Thymus (tissue), 11 donors: ENCODE results near the gene ZNF320. TPM values are rescaled to one million over a fixed set of nuclear protein-coding genes. Genes with fewer than 3 reads are reported as not detected.
A peak's percentile ranks its signal among the peaks of the same experiment; 100 is the strongest.
"Not testable (repeated sequence)": the region's sequence is repeated elsewhere in the genome, so short reads cannot be mapped to it uniquely, and the experiment has no call there.

Experiments
- DNase-seq, 9 donors: peaks; one replicate each; pipeline ENCODE4 v3.0.0-alpha.2; 2013; ENCODE audit warnings: low spot score in 9 of 9, low read depth in 6 of 9, missing footprints in 1 of 9
- H3K27ac ChIP-seq, 2 donors: one replicate each; pipeline ENCODE4 v1.5.1; 2013; ENCODE audit warnings: control low read depth in 1 of 2, low read depth in 1 of 2, low read length in 1 of 2, mild to moderate bottlenecking in 1 of 2, moderate library complexity in 1 of 2
- H3K27me3 ChIP-seq, 2 donors: one replicate each; pipeline ENCODE4 v1.5.1; 2013; ENCODE audit warnings: low read length in 1 of 2; ENCODE audit not compliant: control insufficient read depth in 2 of 2, insufficient read depth in 1 of 2
- H3K36me3 ChIP-seq, 2 donors: one replicate each; pipeline ENCODE4 v1.5.1; 2013; ENCODE audit warnings: low read length in 1 of 2, mild to moderate bottlenecking in 1 of 2, moderate library complexity in 1 of 2; ENCODE audit not compliant: control insufficient read depth in 2 of 2, insufficient read depth in 2 of 2
- H3K4me1 ChIP-seq, 2 donors: one replicate each; pipeline ENCODE4 v1.5.1; 2013; ENCODE audit warnings: low read length in 2 of 2; ENCODE audit not compliant: control insufficient read depth in 2 of 2, insufficient read depth in 2 of 2
- H3K4me3 ChIP-seq, 2 donors: one replicate each; pipeline ENCODE4 v1.5.1; 2013; ENCODE audit warnings: low read length in 2 of 2, control low read depth in 1 of 2, mild to moderate bottlenecking in 1 of 2
- H3K9me3 ChIP-seq, 2 donors: one replicate each; pipeline ENCODE4 v1.5.1; 2013; ENCODE audit warnings: low read length in 1 of 2, mild to moderate bottlenecking in 1 of 2; ENCODE audit not compliant: control insufficient read depth in 2 of 2, insufficient read depth in 1 of 2
- WGBS: extraction: QIAGEN DNeasy Blood & Tissue Kit; methylation state at CpG from one replicate; pipeline ENCODE4 v1.1.7; 2013; 5-methylcytosine and 5-hydroxymethylcytosine counted together
- polyA plus RNA-seq: library from polyadenylated mRNA; stranded (reverse); fragments of 200-250 nt; gene quantifications from one replicate; pipeline ENCODE4 v1.2.3, GENCODE V29; 2013
- total RNA-seq: library from RNA; stranded (reverse); fragments of 120-200 nt; gene quantifications from one replicate; pipeline ENCODE4 v1.2.4, GENCODE V29; 2013
- donor health status: healthy.

ZNF320 gene
- total and polyA plus RNA-seq, 2 donors, result 7.6 to 9.7 TPM

DNA sequence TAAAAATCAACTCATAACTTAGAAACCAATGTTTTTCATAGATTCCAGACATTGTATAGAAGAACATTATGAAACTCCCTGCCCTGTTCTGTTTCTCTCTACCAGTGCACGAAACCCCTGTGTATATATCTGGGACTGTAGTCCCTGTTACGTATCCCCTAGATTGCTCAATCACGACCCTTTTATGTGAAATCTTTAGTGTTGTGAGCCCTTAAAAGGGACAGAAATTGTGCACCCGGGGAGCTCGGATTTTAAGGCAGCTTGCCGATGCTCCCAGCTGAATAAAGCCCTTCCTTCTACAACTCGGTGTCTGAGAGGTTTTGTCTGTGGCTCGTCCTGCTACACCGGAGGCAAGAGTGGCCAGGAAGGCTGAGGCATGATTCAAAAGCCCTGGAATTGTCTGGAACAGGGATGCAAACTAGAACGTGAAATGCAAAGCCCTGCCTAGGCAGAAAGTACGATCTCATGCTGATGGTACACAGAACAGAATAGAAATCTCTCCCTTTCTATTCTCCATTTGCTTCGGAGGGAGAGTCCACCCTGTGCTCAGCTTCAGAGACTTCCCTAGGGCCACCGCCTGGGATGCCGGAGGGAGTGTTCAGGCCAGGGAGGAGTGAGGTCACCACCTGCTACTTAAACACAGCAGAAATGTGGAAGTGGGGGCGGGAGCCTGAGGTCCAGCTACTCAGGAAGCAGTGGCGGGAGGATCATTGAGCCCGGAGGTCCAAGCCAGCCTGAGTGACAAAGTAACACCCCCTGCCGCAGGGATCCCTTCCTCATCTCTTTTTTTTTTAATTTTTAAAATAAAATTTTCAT is 26.6 kb upstream of the ZNF320 start:
- no peak for DNase-seq
- Histone ChIP-seq H3K4me3 (peak overlapping the region; percentile 72 to 83), H3K27me3 (no peaks in the 10 kb centered on the region), H3K9me3 (no peaks in the 10 kb centered on the region), H3K27ac (peak overlapping the region in 1 of 2 donors; percentile 20), H3K4me1 (peaks cover 3 to 6% of the 10 kb centered on the region in 2 donors), H3K36me3 (peaks cover 0 to 5% of the 10 kb centered on the region in 2 donors)
- 87% methylated on average over 18 of the region's 18 CpGs for WGBS

DNA sequence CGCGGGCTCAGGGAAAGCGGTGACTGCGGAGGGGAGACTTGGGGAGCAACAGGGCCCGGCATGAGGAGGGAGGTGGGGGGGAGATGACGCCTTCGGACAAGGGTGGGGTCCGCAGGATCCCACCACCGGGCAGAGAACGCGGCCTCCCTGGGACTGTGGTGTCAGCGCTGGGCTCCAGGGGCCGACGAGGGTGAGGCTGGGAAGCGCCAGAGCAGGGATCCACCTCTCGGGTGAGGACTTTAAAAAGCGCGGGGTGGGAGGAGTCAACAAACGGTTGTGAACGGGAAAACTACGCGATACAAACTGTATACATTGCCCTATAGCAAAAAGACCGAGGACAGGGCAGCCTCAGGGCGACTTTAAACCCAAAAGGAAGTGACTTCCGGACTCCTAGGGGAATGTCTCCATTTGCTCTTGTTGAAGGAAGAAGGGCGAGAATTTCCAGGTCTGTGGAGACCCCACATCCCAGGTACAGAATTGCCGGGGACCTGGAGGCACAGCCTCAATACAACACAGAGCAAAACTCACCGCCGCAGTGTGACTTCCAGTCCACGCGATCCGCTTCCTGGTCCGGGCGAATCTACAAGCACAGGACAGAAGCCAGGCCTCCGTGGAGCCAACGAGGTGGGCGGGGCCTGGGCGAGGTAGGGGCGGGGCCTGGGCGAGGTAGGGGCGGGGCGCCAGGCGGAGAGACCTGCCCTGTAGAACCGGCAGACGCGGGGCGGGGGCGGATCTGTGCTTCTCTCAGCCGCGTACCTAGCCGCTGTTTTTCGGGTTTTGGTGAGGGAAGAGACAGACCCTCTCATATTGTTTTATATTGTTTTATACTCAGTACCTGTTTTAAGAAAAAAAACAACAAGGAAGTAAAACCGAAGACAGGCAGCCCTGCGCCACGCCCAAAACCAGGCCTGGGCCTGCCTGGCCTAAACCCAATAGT is 25.7 kb upstream of the ZNF320 start, which contains the start of gene ZNF888:
Gene ZNF888, minus strand, starts transcription at position 588 of the 937 bp plus-strand sequence. CDS start 5,555 bp downstream, outside the sequence.
- Histone ChIP-seq H3K36me3 (peaks cover 0 to under 1% of the 10 kb centered on the region in 2 donors), H3K9me3 (no peaks in the 10 kb centered on the region), H3K4me3 (peak within 1 kb of the TSS; percentile 72 to 83), H3K27ac (peak within 1 kb of the TSS; percentile 77 to 79), H3K4me1 (peaks cover 3 to 6% of the 10 kb centered on the region in 2 donors), H3K27me3 (no peaks in the 10 kb centered on the region)
- WGBS, result 3% methylated on average over 55 of the region's 55 CpGs
- DNase-seq, result peak; percentile 41 to 91 (median 79)

DNA sequence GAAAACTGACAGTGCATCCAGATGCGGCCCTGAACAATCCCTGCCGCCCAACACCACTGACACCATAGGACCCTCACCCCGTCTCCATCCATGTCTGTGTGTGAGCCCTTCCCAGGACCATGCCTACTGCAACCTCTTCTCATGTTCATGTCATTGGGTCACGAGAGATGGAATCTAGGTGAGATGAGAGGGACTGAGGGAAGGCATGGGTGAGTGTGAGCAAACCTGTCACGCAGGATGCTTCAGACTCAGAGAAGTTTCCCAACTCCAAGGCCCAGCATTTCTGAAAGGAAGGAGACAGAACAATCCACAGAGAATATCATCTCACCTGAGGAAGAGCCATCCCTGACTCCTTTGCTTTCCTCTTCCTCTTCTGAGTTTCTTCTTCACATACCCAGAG is 20.1 kb upstream of the ZNF320 start:
- H3K27ac ChIP-seq, result no peak overlapping the region
- over 99% methylated on average over 5 of the region's 5 CpGs for WGBS
- no peak for DNase-seq
- peaks cover 3% of the 10 kb centered on the region in 2 donors for H3K4me1 ChIP-seq
- H3K4me3 ChIP-seq, result no peak overlapping the region
- no peaks in the 10 kb centered on the region for H3K9me3 ChIP-seq
- peaks cover 5 to 17% of the 10 kb centered on the region in 2 donors for H3K36me3 ChIP-seq
- no peaks in the 10 kb centered on the region for H3K27me3 ChIP-seq

DNA sequence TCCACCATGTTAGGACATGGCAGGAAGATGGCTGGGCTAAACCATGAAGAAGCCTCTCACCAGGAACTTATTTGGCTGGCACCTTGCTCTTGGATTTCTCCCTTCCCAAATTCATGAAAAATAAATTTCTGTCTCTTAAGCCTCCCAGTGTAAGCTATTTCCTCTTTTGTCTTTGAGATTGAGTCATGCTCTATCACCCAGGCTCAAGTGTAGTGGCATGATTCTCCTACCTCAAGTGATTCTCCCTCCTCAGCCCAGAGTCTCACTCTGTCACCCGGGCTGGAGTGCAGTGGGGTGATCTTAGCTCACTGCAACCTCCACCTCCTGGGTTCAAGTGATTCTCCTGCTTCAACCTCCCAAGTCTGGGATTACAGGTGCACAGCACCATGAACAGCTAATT is 13.2 kb upstream of the ZNF320 start:
- Histone ChIP-seq H3K4me1 (no peaks in the 10 kb centered on the region), H3K36me3 (peaks cover 15 to 18% of the 10 kb centered on the region in 2 donors), H3K4me3 (no peak overlapping the region), H3K27me3 (no peaks in the 10 kb centered on the region), H3K9me3 (no peaks in the 10 kb centered on the region), H3K27ac (no peak overlapping the region)
- DNase-seq, result no peak
- WGBS, result 98% methylated on average over 1 of the region's 1 CpG

DNA sequence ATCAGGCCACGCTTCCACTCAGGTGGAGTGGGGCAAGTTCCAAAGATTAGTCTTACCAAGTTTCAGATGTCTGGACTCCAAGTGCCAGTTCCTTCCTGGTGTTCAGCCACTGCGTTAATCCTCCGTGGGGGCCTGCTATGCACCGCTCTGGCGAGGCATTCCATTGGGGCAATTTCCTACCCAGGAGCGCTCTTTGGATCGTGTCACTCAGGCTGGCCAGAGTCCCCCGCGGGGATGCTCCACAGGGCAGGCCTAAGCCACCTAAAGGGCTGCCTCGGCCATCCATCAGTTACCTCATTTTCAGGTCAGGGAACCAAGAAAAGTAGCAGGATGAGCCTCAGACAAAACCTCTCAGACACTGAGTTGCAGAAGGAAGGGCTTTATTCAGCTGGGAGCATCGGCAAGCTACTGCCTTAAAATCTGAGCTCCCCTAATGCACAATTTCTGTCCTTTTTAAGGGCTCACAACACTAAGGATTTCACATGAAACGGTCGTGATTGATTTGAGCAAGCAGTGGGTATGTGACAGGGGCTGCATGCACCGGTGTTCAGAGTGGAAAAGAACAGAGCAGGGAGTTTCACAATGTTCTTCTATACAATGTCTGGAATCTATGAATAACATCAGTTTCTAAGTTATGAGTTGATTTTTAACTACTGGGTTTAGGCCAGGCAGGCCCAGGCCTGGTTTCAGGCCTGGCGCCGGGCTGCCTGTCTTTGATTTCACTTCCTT is 6.8 kb upstream of the ZNF320 start:
- not testable (repeated sequence) for H3K9me3 ChIP-seq, H3K27me3 ChIP-seq, DNase-seq, H3K4me3 ChIP-seq, H3K27ac ChIP-seq, H3K4me1 ChIP-seq
- WGBS, result 89% methylated on average over 16 of the region's 16 CpGs
- peaks cover 4 to 13% of the 10 kb centered on the region in 2 donors for H3K36me3 ChIP-seq

DNA sequence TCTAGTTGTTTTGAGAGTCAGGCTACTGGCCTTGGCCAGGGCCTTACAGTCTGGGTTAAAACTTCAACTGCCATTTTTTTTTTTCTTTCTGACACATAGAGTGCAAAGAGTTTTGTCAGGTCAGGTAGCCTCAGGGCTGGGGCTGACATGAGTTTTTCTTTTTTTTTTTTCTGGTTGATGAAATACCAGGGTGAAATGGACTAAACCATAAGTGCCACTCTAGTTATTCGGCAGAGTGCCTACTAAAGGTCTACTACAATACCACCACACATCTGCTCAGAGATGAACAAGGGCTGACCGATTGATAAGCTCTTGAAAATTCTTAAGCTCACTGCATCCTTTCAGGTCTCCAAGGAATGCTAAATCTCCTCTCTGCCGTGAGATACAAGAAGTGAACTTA is 4.4 kb upstream of the ZNF320 start:
- 98% methylated on average over 3 of the region's 3 CpGs for WGBS
- no peak overlapping the region for H3K27ac ChIP-seq

DNA sequence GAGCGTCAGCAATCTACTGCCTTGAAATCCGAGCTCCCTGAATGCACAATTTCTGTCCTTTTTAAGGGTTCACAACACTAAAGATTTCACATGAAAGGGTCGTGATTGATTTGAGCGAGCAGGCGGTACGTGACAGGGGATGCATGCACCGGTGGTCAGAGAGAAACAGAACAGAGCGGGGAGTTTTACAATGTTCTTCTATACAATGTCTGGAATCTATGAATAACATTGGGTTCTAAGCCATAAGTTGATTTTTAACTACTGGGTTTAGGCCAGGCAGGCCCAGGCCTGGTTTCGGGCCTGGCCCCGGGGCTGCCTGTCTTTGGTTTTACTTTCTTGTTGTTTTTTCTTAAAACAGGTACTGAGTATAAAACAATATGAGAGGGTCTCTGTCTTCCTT is 1.2 kb upstream of the ZNF320 start:
- not testable (repeated sequence) for H3K4me3 ChIP-seq, DNase-seq, H3K36me3 ChIP-seq, H3K27me3 ChIP-seq, H3K9me3 ChIP-seq, H3K27ac ChIP-seq
- 98% methylated on average over 10 of the region's 10 CpGs for WGBS
- peaks cover 11 to 13% of the 10 kb centered on the region in 2 donors for H3K4me1 ChIP-seq

More for the DNA sequence above, 4.4 kb upstream of the ZNF320 start:
- Histone ChIP-seq H3K27me3 (no peaks in the 10 kb centered on the region), H3K9me3 (peaks cover 0 to 4% of the 10 kb centered on the region in 2 donors), H3K4me3 (no peak overlapping the region), H3K36me3 (peaks cover 0 to 2% of the 10 kb centered on the region in 2 donors), H3K4me1 (peaks cover 4 to 6% of the 10 kb centered on the region in 2 donors)
- no peak for DNase-seq

DNA sequence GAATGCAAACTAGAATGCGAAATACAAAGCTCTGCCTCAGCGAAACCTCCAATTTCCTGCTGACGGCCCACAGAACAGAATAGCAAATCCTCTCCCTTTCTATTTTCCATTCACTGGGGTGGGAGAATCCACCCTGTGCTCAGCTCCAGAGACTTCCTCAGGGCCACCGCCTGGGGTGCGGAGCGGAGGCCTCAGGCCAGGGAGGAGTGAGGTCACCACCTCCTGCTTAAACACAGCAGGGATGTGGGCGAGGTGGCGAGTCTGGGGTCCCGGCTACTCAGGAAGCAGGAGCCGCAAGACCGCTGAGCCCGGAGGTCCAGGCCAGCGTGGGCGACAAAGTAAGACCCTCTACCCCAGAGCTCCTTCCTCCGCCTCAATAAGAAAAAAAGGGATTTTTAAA is 666 bp upstream of the ZNF320 start:
- 94% methylated on average over 15 of the region's 15 CpGs for WGBS
- H3K36me3 ChIP-seq, result peaks cover 0 to 4% of the 10 kb centered on the region in 2 donors
- H3K9me3 ChIP-seq, result peaks cover 0 to 4% of the 10 kb centered on the region in 2 donors
- no peaks in the 10 kb centered on the region for H3K27me3 ChIP-seq
- DNase-seq, result no peak
- H3K27ac ChIP-seq, result peak overlapping the region in 1 of 2 donors; percentile 30
- peaks cover 11 to 13% of the 10 kb centered on the region in 2 donors for H3K4me1 ChIP-seq
- H3K4me3 ChIP-seq, result peak overlapping the region; percentile 87 to 95
